ENCODE data around the gene POLR1D. TPM values are rescaled to one million over a fixed set of nuclear protein-coding genes. Genes with fewer than 3 reads are reported as not detected.
A peak's percentile ranks its signal among the peaks of the same experiment; 100 is the strongest.

The POLR1D gene
- polyA plus RNA-seq, 1 donor (not counting 4 experiments of a cell fraction or from before 2014, with no cell fraction given): 235 TPM

GRCh38 chr13:27622881-27623280, 1.2 kb downstream of the POLR1D start:
- peaks cover 6 to 13% of the 10 kb centered on the region in 2 experiments for H3K36me3 ChIP-seq (ENCODE audit: control insufficient read depth in 2 of 2, extremely low read depth in 1 of 2, insufficient read depth in 2 of 2, low read length in 2 of 2)
- no peaks in the 10 kb centered on the region for H3K9me1 ChIP-seq (ENCODE audit: control insufficient read depth, extremely low read depth, insufficient read depth, low read length)
- H4K20me1 ChIP-seq (ENCODE audit: control insufficient read depth, extremely low read depth, insufficient read depth, low read length): peaks cover 4% of the 10 kb centered on the region
- H2AFZ ChIP-seq (ENCODE audit: control insufficient read depth, low read length): no peak overlapping the region
- dilution Hi-C loops (cut with MboI; ENCODE audit: extremely low pct_ligation_motif_present, low sequenced_read_pairs): no loop called here
- peak overlapping the region; percentile 95 for H3K4me2 ChIP-seq (ENCODE audit: control insufficient read depth, extremely low read depth, insufficient read depth, low read depth, low read length)
- peak overlapping the region; percentile 99 for H3K27ac ChIP-seq (ENCODE audit: control insufficient read depth, insufficient read depth, low read length)
- FAIRE-seq (no peak), DNase-seq (ENCODE audit: low read depth, low spot score) (no peak)
- H3K27me3 ChIP-seq (ENCODE audit: control insufficient read depth, extremely low read depth, insufficient read depth, low read length): no peaks in the 10 kb centered on the region
- H3K9ac ChIP-seq (ENCODE audit: control insufficient read depth, extremely low read depth, insufficient read depth, low read length): peak overlapping the region; percentile 98
- no peak for TF ChIP-seq EZH2 (IDR thresholded peaks at IDR 0.05; ENCODE audit: low read length)
- TF ChIP-seq, protein P1, sequence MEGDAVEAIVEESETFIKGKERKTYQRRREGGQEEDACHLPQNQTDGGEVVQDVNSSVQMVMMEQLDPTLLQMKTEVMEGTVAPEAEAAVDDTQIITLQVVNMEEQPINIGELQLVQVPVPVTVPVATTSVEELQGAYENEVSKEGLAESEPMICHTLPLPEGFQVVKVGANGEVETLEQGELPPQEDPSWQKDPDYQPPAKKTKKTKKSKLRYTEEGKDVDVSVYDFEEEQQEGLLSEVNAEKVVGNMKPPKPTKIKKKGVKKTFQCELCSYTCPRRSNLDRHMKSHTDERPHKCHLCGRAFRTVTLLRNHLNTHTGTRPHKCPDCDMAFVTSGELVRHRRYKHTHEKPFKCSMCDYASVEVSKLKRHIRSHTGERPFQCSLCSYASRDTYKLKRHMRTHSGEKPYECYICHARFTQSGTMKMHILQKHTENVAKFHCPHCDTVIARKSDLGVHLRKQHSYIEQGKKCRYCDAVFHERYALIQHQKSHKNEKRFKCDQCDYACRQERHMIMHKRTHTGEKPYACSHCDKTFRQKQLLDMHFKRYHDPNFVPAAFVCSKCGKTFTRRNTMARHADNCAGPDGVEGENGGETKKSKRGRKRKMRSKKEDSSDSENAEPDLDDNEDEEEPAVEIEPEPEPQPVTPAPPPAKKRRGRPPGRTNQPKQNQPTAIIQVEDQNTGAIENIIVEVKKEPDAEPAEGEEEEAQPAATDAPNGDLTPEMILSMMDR (optimal IDR thresholded peaks at IDR 0.05 in 1 of 3, IDR thresholded peaks at IDR 0.05 in 1 of 3, conservative IDR thresholded peaks at IDR 0.05 in 1 of 3; ENCODE audit: extremely low read depth in 1 of 3, insufficient read depth in 2 of 3, low read length in 3 of 3): no peak
- H3K4me1 ChIP-seq (ENCODE audit: control insufficient read depth, extremely low read depth, insufficient read depth, low read length): peaks cover 27% of the 10 kb centered on the region
- peaks cover 81% of the 10 kb centered on the region for H3K79me2 ChIP-seq (ENCODE audit: control insufficient read depth, insufficient read depth, low read length)
- H3K9me3 ChIP-seq (ENCODE audit: control insufficient read depth, low read depth, low read length): no peaks in the 10 kb centered on the region
- peak overlapping the region; percentile 97 to 99 (median 98) for H3K4me3 ChIP-seq (ENCODE audit: control insufficient read depth in 2 of 3, extremely low read depth in 1 of 3, insufficient read depth in 2 of 3, low read depth in 1 of 3, low read length in 3 of 3)

DNA sequence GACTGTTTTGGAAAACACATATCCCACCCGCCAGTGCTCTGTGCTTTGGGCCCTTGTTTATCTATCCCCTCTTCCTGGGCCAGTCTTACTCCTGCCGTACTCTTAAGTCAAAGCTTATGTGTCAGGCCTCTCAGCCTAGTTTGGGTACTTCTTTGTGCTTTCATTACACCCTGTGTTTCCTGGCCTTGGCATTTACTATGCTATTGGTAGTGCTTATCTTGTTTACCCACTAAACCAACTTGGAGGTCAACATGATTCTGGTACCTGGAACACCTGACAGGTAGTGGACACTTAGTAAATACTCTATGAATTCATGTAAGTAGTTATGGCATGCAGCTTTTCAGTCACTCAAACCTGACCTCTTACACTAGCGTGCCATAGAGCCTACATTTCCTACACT, 2.4 kb downstream of the POLR1D start:
- no peak overlapping the region for H3K9ac ChIP-seq (ENCODE audit: control insufficient read depth, extremely low read depth, insufficient read depth, low read length)
- H3K9me1 ChIP-seq (ENCODE audit: control insufficient read depth, extremely low read depth, insufficient read depth, low read length): no peaks in the 10 kb centered on the region
- no peak overlapping the region for H3K4me3 ChIP-seq (ENCODE audit: control insufficient read depth in 2 of 3, extremely low read depth in 1 of 3, insufficient read depth in 2 of 3, low read depth in 1 of 3, low read length in 3 of 3)
- DNase-seq (ENCODE audit: low read depth, low spot score) (no peak), FAIRE-seq (no peak)
- H3K79me2 ChIP-seq (ENCODE audit: control insufficient read depth, insufficient read depth, low read length): peaks cover 83% of the 10 kb centered on the region
- dilution Hi-C loops (cut with MboI; ENCODE audit: extremely low pct_ligation_motif_present, low sequenced_read_pairs): no loop called here
- H2AFZ ChIP-seq (ENCODE audit: control insufficient read depth, low read length): no peak overlapping the region
- no peak overlapping the region for H3K27ac ChIP-seq (ENCODE audit: control insufficient read depth, insufficient read depth, low read length)
- no peak for TF ChIP-seq EZH2 (IDR thresholded peaks at IDR 0.05; ENCODE audit: low read length)
- TF ChIP-seq, protein P1 (optimal IDR thresholded peaks at IDR 0.05 in 1 of 3, IDR thresholded peaks at IDR 0.05 in 1 of 3, conservative IDR thresholded peaks at IDR 0.05 in 1 of 3; ENCODE audit: extremely low read depth in 1 of 3, insufficient read depth in 2 of 3, low read length in 3 of 3): no peak
- no peaks in the 10 kb centered on the region for H3K9me3 ChIP-seq (ENCODE audit: control insufficient read depth, low read depth, low read length)
- peaks cover 4% of the 10 kb centered on the region for H4K20me1 ChIP-seq (ENCODE audit: control insufficient read depth, extremely low read depth, insufficient read depth, low read length)
- peaks cover 18% of the 10 kb centered on the region for H3K4me1 ChIP-seq (ENCODE audit: control insufficient read depth, extremely low read depth, insufficient read depth, low read length)
- H3K36me3 ChIP-seq (ENCODE audit: control insufficient read depth in 2 of 2, extremely low read depth in 1 of 2, insufficient read depth in 2 of 2, low read length in 2 of 2): peaks cover 6 to 13% of the 10 kb centered on the region in 2 experiments
- H3K4me2 ChIP-seq (ENCODE audit: control insufficient read depth, extremely low read depth, insufficient read depth, low read depth, low read length): peak overlapping the region; percentile 42
- H3K27me3 ChIP-seq (ENCODE audit: control insufficient read depth, extremely low read depth, insufficient read depth, low read length): no peaks in the 10 kb centered on the region
